ENCODE results near the gene PRPF19. TPM values are rescaled to one million over a fixed set of nuclear protein-coding genes. Genes with fewer than 3 reads are reported as not detected.
"Not testable (repeated sequence)": the region's sequence is repeated elsewhere in the genome, so short reads cannot be mapped to it uniquely, and the experiment has no call there.

The PRPF19 gene
- total RNA-seq, 2 donors from 2014 or later, result 110 to 182 TPM

- Mint-ChIP-seq H3K4me3 (peak overlapping the region; percentile 97), H3K4me1 (ENCODE audit: low read depth in 2 of 2) (peaks cover 52% of the 10 kb centered on the region in 2 donors), H3K27ac (peak overlapping the region; percentile 93), H3K36me3 (no peaks in the 10 kb centered on the region), H3K9me3 (no peaks in the 10 kb centered on the region), H3K27me3 (no peaks in the 10 kb centered on the region)
- ATAC-seq (peak in 1 of 2 donors; percentile 33), DNase-seq (ENCODE audit: low spot score) (no peak)
These were observed 8.4 kb upstream of the PRPF19 start for GRCh38 chr11:60914633-60915247.

GRCh38 chr11:60913793-60914632, 7.6 kb upstream of the PRPF19 start, which contains the start of gene TMEM109:
Gene TMEM109, plus strand, starts transcription at chr11:60914158. Its CDS starts 5,536 bp downstream, at chr11:60919694.
- peak; percentile 83 for DNase-seq (ENCODE audit: low spot score)
- Mint-ChIP-seq H3K27me3 (no peaks in the 10 kb centered on the region), H3K4me1 (ENCODE audit: low read depth in 2 of 2) (peaks cover 45 to 48% of the 10 kb centered on the region in 2 donors), H3K9me3 (no peaks in the 10 kb centered on the region), H3K27ac (peak within 1 kb of the TSS; percentile 93 to 96), H3K36me3 (no peaks in the 10 kb centered on the region), H3K4me3 (peak within 1 kb of the TSS; percentile 97)
- peak; percentile 77 to 85 for ATAC-seq

- DNase-seq (ENCODE audit: low spot score), result no peak
- Mint-ChIP-seq H3K27me3 (no peaks in the 10 kb centered on the region), H3K4me1 (ENCODE audit: low read depth in 2 of 2) (peaks cover 42 to 48% of the 10 kb centered on the region in 2 donors), H3K27ac (peak overlapping the region; percentile 89 to 96), H3K4me3 (peak overlapping the region; percentile 93), H3K9me3 (no peaks in the 10 kb centered on the region), H3K36me3 (no peaks in the 10 kb centered on the region)
- ATAC-seq, result no peak
These were observed 6.6 kb upstream of the PRPF19 start for GRCh38 chr11:60912851-60913528.

- no peaks in the 10 kb centered on the region for H3K36me3 Mint-ChIP-seq
- H3K4me3 Mint-ChIP-seq, result peak overlapping the region; percentile 61
- DNase-seq (ENCODE audit: low spot score) (no peak), ATAC-seq (no peak)
- H3K4me1 Mint-ChIP-seq (ENCODE audit: low read depth in 2 of 2), result peaks cover 42 to 47% of the 10 kb centered on the region in 2 donors
- peak overlapping the region; percentile 89 to 96 for H3K27ac Mint-ChIP-seq
- H3K9me3 Mint-ChIP-seq, result no peaks in the 10 kb centered on the region
- no peaks in the 10 kb centered on the region for H3K27me3 Mint-ChIP-seq
These were observed 6.0 kb upstream of the PRPF19 start for GRCh38 chr11:60912223-60912850.

DNA sequence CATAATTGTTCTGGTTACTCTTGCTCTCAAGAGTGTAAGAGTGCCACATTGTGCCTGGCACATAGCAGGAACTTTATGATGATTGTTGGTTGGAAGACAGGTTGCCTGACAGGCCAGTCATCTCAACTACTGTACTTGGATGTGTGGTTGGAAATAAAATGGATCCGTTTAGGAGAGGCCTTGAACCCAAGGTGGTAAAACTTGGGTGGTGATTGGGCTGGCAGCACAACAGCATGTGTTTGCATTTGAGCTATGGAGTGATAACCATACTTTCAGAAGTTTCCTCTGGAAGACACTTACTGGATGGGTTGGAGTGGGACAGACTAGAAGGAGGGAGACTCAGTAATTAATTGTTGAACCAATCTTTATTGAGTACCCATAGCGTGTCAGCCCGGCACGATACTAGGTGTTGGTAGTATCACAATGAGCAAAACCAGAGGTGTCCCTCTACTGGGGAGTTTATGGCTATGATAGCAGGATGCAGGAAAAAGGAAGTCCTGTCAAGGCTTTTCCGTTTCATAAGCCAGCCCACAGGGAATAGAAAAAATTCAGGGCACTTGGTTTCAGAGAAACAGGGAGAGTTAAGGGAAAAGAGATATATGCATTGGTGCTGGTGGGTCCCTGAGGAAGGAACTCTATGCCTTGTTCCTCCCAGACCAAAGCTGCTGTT, 4.5 kb upstream of the PRPF19 start:
- Mint-ChIP-seq H3K27me3 (no peaks in the 10 kb centered on the region), H3K36me3 (no peaks in the 10 kb centered on the region), H3K9me3 (no peaks in the 10 kb centered on the region), H3K27ac (peak overlapping the region; percentile 9 to 96), H3K4me3 (no peak overlapping the region), H3K4me1 (ENCODE audit: low read depth in 2 of 2) (peaks cover 40 to 41% of the 10 kb centered on the region in 2 donors)
- ATAC-seq (no peak), DNase-seq (ENCODE audit: low spot score) (no peak)

- H3K4me1 Mint-ChIP-seq (ENCODE audit: low read depth in 2 of 2), result peaks cover 38 to 41% of the 10 kb centered on the region in 2 donors
- no peak for DNase-seq (ENCODE audit: low spot score)
- H3K36me3 Mint-ChIP-seq, result no peaks in the 10 kb centered on the region
- no peak for ATAC-seq
- no peaks in the 10 kb centered on the region for H3K9me3 Mint-ChIP-seq
- no peaks in the 10 kb centered on the region for H3K27me3 Mint-ChIP-seq
- H3K4me3 Mint-ChIP-seq, result no peak overlapping the region
- peak overlapping the region in 1 of 2 donors; percentile 9 for H3K27ac Mint-ChIP-seq
These were observed 3.9 kb upstream of the PRPF19 start for GRCh38 chr11:60910281-60910687.

GRCh38 chr11:60909680-60910280, 3.4 kb upstream of the PRPF19 start:
- H3K27me3 Mint-ChIP-seq; ATAC-seq; H3K4me3 Mint-ChIP-seq; H3K36me3 Mint-ChIP-seq; H3K27ac Mint-ChIP-seq; H3K9me3 Mint-ChIP-seq; DNase-seq (ENCODE audit: low spot score): not testable (repeated sequence)
- peaks cover 36 to 40% of the 10 kb centered on the region in 2 donors for H3K4me1 Mint-ChIP-seq (ENCODE audit: low read depth in 2 of 2)

GRCh38 chr11:60908803-60909202, 2.4 kb upstream of the PRPF19 start:
- Mint-ChIP-seq H3K36me3 (no peaks in the 10 kb centered on the region), H3K27ac (peak overlapping the region in 1 of 2 donors; percentile 27), H3K4me3 (no peak overlapping the region), H3K9me3 (no peaks in the 10 kb centered on the region), H3K27me3 (no peaks in the 10 kb centered on the region), H3K4me1 (ENCODE audit: low read depth in 2 of 2) (peaks cover 39 to 42% of the 10 kb centered on the region in 2 donors)
- ATAC-seq (no peak), DNase-seq (ENCODE audit: low spot score) (no peak)

GRCh38 chr11:60905551-60906113, 753 bp downstream of the PRPF19 start:
- DNase-seq (ENCODE audit: low spot score) (no peak), ATAC-seq (no peak)
- Mint-ChIP-seq H3K4me1 (ENCODE audit: low read depth in 2 of 2) (peaks cover 26 to 31% of the 10 kb centered on the region in 2 donors), H3K36me3 (no peaks in the 10 kb centered on the region), H3K27ac (peak overlapping the region; percentile 87 to 95), H3K27me3 (no peaks in the 10 kb centered on the region), H3K4me3 (peak overlapping the region; percentile 92), H3K9me3 (no peaks in the 10 kb centered on the region)

GRCh38 chr11:60905047-60905446, 1.3 kb downstream of the PRPF19 start:
- Mint-ChIP-seq H3K27ac (peak overlapping the region; percentile 87 to 95), H3K4me3 (peak overlapping the region; percentile 92), H3K9me3 (no peaks in the 10 kb centered on the region), H3K27me3 (no peaks in the 10 kb centered on the region), H3K36me3 (no peaks in the 10 kb centered on the region), H3K4me1 (ENCODE audit: low read depth in 2 of 2) (peaks cover 26 to 31% of the 10 kb centered on the region in 2 donors)
- DNase-seq (ENCODE audit: low spot score) (no peak), ATAC-seq (no peak)

DNA sequence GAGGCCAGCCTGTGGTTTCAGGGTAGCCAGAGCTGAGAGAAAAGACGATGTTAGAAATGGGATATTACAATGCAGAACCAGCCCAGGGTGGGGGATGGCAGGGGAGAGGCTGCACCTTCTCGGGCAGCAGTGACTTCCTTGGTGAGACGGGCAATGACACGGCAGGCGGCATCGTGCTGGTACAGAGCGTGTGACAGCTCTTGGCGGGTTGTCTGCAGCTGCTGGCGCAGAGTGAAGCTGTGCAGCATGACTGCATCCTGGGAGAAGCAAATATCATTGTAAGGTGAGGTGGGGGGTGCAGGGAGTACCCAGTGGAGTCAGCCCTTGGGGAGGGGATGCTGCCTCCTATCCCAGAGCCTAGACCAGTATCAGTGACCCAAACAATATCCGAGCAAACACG, 3.8 kb downstream of the PRPF19 start:
- H3K27me3 Mint-ChIP-seq, result no peaks in the 10 kb centered on the region
- peaks cover 9% of the 10 kb centered on the region for H3K36me3 Mint-ChIP-seq
- peaks cover 26 to 31% of the 10 kb centered on the region in 2 donors for H3K4me1 Mint-ChIP-seq (ENCODE audit: low read depth in 2 of 2)
- no peaks in the 10 kb centered on the region for H3K9me3 Mint-ChIP-seq
- H3K4me3 Mint-ChIP-seq, result no peak overlapping the region
- ATAC-seq (no peak), DNase-seq (ENCODE audit: low spot score) (no peak)
- no peak overlapping the region for H3K27ac Mint-ChIP-seq

- H3K36me3 Mint-ChIP-seq, result peaks cover 18% of the 10 kb centered on the region
- peaks cover 15 to 25% of the 10 kb centered on the region in 2 donors for H3K4me1 Mint-ChIP-seq (ENCODE audit: low read depth in 2 of 2)
- no peak overlapping the region for H3K4me3 Mint-ChIP-seq
- no peak for DNase-seq (ENCODE audit: low spot score)
- no peak overlapping the region for H3K27ac Mint-ChIP-seq
- H3K27me3 Mint-ChIP-seq, result no peaks in the 10 kb centered on the region
- ATAC-seq, result no peak
- H3K9me3 Mint-ChIP-seq, result no peaks in the 10 kb centered on the region
These were observed 5.5 kb downstream of the PRPF19 start for GRCh38 chr11:60900673-60901404.
